ENCODE measurements around the gene TNFRSF14.
"Not testable (repeated sequence)": the region's sequence is repeated elsewhere in the genome, so short reads cannot be mapped to it uniquely, and the experiment has no call there.

TNFRSF14 gene

GRCh38 chr1:2538376-2538775, 17.8 kb upstream of the TNFRSF14 start:
- DNase-seq (ENCODE audit: low read depth in 2 of 2), result no peak

GRCh38 chr1:2538872-2539271, 17.3 kb upstream of the TNFRSF14 start:
- DNase-seq (ENCODE audit: low read depth in 2 of 2), result no peak

- DNase-seq (ENCODE audit: low read depth in 2 of 2), result no peak
Measured at GRCh38 chr1:2539312-2539907, 16.8 kb upstream of the TNFRSF14 start.

GRCh38 chr1:2540816-2541492, 15.2 kb upstream of the TNFRSF14 start:
- DNase-seq (ENCODE audit: low read depth in 2 of 2), result no peak

GRCh38 chr1:2541619-2542245, 14.4 kb upstream of the TNFRSF14 start:
- DNase-seq (ENCODE audit: low read depth in 2 of 2), result no peak

GRCh38 chr1:2542246-2542915, 13.8 kb upstream of the TNFRSF14 start:
- no peak for DNase-seq (ENCODE audit: low read depth in 2 of 2)

- DNase-seq (ENCODE audit: low read depth in 2 of 2), result no peak
Measured at GRCh38 chr1:2543543-2544092, 12.6 kb upstream of the TNFRSF14 start.

GRCh38 chr1:2544093-2544874, 11.9 kb upstream of the TNFRSF14 start:
- DNase-seq (ENCODE audit: low read depth in 2 of 2), result no peak

GRCh38 chr1:2544875-2545640, 11.1 kb upstream of the TNFRSF14 start:
- no peak for DNase-seq (ENCODE audit: low read depth in 2 of 2)

GRCh38 chr1:2545754-2546514, 10.2 kb upstream of the TNFRSF14 start:
- DNase-seq (ENCODE audit: low read depth in 2 of 2), result peak; percentile 77 to 80

- peak; percentile 53 to 70 for DNase-seq (ENCODE audit: low read depth in 2 of 2)
Measured at GRCh38 chr1:2546515-2547209, 9.5 kb upstream of the TNFRSF14 start.

- no peak for DNase-seq (ENCODE audit: low read depth in 2 of 2)
Measured at GRCh38 chr1:2547210-2548067, 8.7 kb upstream of the TNFRSF14 start.

- peak in 1 of 2 donors; percentile 71 for DNase-seq (ENCODE audit: low read depth in 2 of 2)
Measured at GRCh38 chr1:2548068-2548589, 8.0 kb upstream of the TNFRSF14 start.

- DNase-seq (ENCODE audit: low read depth in 2 of 2), result not testable (repeated sequence)
Measured at GRCh38 chr1:2549367-2550029, 6.7 kb upstream of the TNFRSF14 start.

- DNase-seq (ENCODE audit: low read depth in 2 of 2), result not testable (repeated sequence)
Measured at GRCh38 chr1:2550309-2550861, 5.8 kb upstream of the TNFRSF14 start.

GRCh38 chr1:2551544-2551943, 4.6 kb upstream of the TNFRSF14 start:
- not testable (repeated sequence) for DNase-seq (ENCODE audit: low read depth in 2 of 2)

GRCh38 chr1:2552189-2552588, 4.0 kb upstream of the TNFRSF14 start:
- DNase-seq (ENCODE audit: low read depth in 2 of 2), result no peak

Data from activated CD8-positive, alpha-beta memory T cell treated with anti-CD3 and anti-CD28 coated beads for 4 hours (primary cell).